Skeletal muscle satellite cell (primary cell): Measurements from ENCODE around the gene SMTNL1.
"Not testable (repeated sequence)": the region's sequence is repeated elsewhere in the genome, so short reads cannot be mapped to it uniquely, and the experiment has no call there.

ENCODE experiments used
- H3K27me3 ChIP-seq: 2 replicates; pipeline ENCODE4 v1.7.0; 2013; ENCODE audit warnings: low read length; ENCODE audit not compliant: control insufficient read depth, insufficient read depth
- H3K36me3 ChIP-seq: 2 replicates; pipeline ENCODE4 v1.7.0; 2013; ENCODE audit warnings: mild to moderate bottlenecking, control low read depth, low read length; ENCODE audit not compliant: insufficient read depth
- H3K4me1 ChIP-seq: 2 replicates; pipeline ENCODE4 v1.7.0; 2013; ENCODE audit warnings: low read length; ENCODE audit not compliant: control insufficient read depth, insufficient read depth
- H3K4me2 ChIP-seq: 2 replicates; pipeline ENCODE4 v1.7.0; 2013; ENCODE audit warnings: mild to moderate bottlenecking, low read length
- H3K4me3 ChIP-seq: 2 replicates; pipeline ENCODE4 v1.7.0; 2013; ENCODE audit warnings: low read length
- H3K9ac ChIP-seq: 2 replicates; pipeline ENCODE4 v1.7.0; 2013; ENCODE audit warnings: mild to moderate bottlenecking, low read depth, low read length, moderate library complexity
- H3K9me3 ChIP-seq: replicated peaks from 2 replicates; pipeline ENCODE4 v1.7.0; 2013; ENCODE audit warnings: mild to moderate bottlenecking, control low read depth, low read length

The SMTNL1 gene

DNA sequence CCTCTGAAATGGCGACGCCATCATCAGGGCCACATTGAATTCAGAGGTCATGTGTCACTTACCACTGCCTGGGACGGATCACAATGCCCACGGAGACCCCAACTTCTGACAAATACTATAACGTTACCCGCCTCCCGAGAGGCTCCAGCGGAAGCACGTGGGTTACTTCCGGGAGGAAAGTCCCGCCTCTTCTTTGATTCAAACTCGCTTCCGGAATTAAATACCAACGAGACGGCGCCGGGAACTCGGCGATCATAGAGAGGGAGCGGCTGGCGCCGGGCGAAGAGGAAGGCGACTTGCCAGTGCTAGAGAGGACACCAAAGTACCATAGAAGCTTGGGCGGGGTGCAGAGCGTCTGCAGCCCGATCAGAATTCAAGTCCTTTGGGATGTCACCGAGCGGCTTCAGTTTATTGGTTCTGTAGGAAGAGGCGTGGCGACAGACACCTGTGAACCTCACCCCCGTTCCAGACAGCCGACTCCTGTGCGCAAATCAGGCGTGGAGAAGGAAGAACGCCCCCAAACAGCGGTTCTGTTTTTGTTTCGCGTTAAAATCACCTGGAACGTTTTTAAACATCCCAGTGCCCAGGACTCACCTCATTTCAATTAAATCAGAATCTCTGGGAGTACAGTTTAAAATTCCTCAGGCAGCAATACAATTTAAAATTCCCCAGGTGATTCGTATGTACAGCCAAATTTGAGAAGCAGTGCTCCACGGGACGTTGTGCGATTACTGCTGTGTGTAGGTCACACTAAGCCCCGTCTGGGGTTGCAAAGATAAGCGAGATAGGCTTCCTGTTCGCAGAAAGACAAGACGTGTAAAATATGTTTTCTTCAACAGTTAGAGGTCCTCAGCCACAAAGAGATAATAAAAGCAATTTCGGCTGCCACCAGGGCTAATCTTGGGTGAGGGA lies 6.5 kb upstream of the SMTNL1 start, which contains the start of gene TIMM10:
TSS of gene TIMM10 (minus strand) at position 159 of the 912 bp plus-strand sequence. CDS start 565 bp downstream, outside the sequence.
- Histone ChIP-seq H3K4me3 (peak within 1 kb of the TSS; percentile 90), H3K4me1 (peaks cover 7% of the 10 kb centered on the region), H3K36me3 (peaks cover 8% of the 10 kb centered on the region), H3K9ac (peak within 1 kb of the TSS; percentile 93), H3K27me3 (peaks cover 9% of the 10 kb centered on the region), H3K9me3 (no peaks in the 10 kb centered on the region), H3K4me2 (peak within 1 kb of the TSS; percentile 89)

DNA sequence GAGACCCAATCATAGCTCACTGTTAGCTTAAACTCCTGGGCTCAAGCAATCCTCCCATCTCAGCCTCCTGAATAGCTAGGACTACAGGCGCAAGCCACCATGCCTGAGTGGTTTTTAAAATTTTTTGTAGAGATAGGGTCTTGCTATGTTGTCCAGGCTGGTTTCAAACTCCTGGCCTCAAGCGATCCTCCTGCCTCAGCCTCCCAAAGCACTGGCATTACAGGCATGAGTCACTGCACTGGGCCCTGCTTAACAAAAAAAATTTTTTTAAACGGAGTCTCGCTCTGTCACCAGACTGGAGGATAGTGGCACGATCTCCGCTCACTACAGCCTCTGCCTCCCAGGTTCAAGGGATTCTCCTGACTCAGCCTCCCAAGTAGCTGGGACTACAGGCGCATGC lies 2.9 kb upstream of the SMTNL1 start:
- not testable (repeated sequence) for H3K9me3 ChIP-seq, H3K36me3 ChIP-seq, H3K4me3 ChIP-seq, H3K4me2 ChIP-seq, H3K4me1 ChIP-seq, H3K9ac ChIP-seq
- peaks cover 36% of the 10 kb centered on the region for H3K27me3 ChIP-seq

DNA sequence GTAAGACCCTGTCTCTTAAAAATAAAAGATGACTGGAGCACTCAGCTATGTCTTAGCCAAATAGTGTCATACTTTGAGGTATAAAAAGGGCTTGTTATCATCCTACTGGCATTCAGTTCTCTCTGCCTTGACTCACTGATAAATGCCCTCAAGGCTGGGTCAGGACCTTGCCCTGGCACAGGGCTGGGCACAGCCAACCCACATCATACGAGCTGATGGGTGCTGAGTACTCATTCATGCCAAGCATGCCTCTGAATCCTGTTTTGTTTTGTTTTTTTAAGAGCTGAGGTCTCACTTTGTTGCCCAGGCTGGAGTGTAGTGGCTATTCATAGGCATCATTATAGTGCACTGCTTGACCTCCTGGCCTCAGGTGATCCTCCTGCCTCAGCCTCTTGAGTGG lies 1.9 kb downstream of the SMTNL1 start:
- no peaks in the 10 kb centered on the region for H3K9me3 ChIP-seq
- no peak overlapping the region for H3K9ac ChIP-seq
- no peak overlapping the region for H3K4me2 ChIP-seq
- no peak overlapping the region for H3K4me3 ChIP-seq
- H3K36me3 ChIP-seq, result no peaks in the 10 kb centered on the region
- no peaks in the 10 kb centered on the region for H3K4me1 ChIP-seq
- peaks cover 58% of the 10 kb centered on the region for H3K27me3 ChIP-seq

DNA sequence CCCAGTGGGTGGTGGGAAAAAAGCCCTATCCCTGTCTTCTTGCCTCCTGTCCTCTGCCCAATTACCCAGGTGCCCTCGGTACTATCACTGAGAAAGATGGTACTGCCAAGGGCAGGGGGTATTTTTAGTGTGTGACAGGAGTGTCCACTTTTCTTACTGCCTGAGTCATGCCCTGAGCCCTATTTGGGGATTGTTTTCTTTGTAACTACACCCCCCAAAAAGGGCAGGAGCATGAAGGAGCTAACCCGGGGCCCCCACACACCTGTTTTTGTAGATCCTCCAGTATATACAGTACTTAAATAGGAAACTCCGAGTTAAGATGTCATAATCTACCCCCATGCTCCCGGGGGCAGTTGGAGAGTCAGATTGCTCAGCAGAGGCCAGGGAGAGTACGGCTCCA lies 3.8 kb downstream of the SMTNL1 start:
- Histone ChIP-seq H3K9me3 (no peaks in the 10 kb centered on the region), H3K27me3 (peaks cover 46% of the 10 kb centered on the region), H3K4me2 (no peak overlapping the region), H3K9ac (no peak overlapping the region), H3K36me3 (no peaks in the 10 kb centered on the region), H3K4me1 (no peaks in the 10 kb centered on the region), H3K4me3 (no peak overlapping the region)

DNA sequence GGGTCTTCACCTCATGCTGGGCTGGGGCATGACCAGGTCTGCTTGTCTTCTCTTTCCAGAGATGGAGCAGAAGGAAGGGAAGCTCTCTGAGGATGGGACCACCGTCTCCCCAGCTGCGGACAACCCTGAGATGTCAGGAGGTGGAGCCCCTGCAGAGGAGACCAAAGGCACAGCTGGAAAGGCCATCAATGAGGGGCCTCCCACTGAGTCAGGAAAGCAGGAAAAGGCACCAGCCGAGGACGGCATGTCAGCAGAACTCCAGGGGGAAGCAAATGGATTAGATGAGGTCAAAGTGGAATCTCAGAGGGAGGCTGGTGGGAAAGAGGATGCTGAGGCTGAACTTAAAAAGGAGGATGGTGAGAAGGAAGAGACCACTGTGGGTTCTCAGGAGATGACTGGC lies 5.2 kb downstream of the SMTNL1 start:
- Histone ChIP-seq H3K9me3 (no peaks in the 10 kb centered on the region), H3K27me3 (peaks cover 35% of the 10 kb centered on the region), H3K9ac (no peak overlapping the region), H3K4me2 (no peak overlapping the region), H3K4me1 (no peaks in the 10 kb centered on the region), H3K4me3 (no peak overlapping the region), H3K36me3 (no peaks in the 10 kb centered on the region)

GRCh38 chr11:57543593-57543992 lies 6.2 kb downstream of the SMTNL1 start:
- Histone ChIP-seq H3K4me3 (no peak overlapping the region), H3K27me3 (peaks cover 26% of the 10 kb centered on the region), H3K4me1 (no peaks in the 10 kb centered on the region), H3K4me2 (no peak overlapping the region), H3K9ac (no peak overlapping the region), H3K36me3 (no peaks in the 10 kb centered on the region), H3K9me3 (no peaks in the 10 kb centered on the region)

- Histone ChIP-seq H3K4me1 (no peaks in the 10 kb centered on the region), H3K9ac (no peak overlapping the region), H3K4me2 (no peak overlapping the region), H3K27me3 (peaks cover 21% of the 10 kb centered on the region), H3K9me3 (no peaks in the 10 kb centered on the region), H3K4me3 (no peak overlapping the region), H3K36me3 (peaks cover under 1% of the 10 kb centered on the region)
These were observed 7.2 kb downstream of the SMTNL1 start for GRCh38 chr11:57544566-57544965.

DNA sequence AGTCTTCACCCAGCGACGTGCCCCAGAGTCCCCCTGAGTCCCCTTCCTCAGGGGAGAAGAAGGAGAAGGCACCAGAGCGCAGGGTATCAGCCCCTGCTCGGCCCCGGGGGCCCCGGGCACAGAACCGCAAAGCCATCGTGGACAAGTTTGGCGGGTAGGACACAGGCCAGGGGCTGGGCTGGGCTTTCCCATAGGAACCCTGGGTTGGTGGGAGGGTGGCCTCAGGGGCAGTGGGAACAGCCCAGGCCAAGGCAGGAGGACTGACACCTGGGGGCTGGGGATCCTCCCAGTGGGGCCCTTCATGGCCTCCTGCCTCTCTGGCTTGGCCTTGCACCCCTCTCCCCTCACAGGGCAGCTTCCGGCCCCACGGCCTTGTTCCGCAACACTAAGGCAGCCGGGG lies 8.5 kb downstream of the SMTNL1 start:
- H3K27me3 ChIP-seq, result peaks cover 16% of the 10 kb centered on the region
- peaks cover 5% of the 10 kb centered on the region for H3K36me3 ChIP-seq
- H3K4me2 ChIP-seq, result no peak overlapping the region
- no peaks in the 10 kb centered on the region for H3K4me1 ChIP-seq
- H3K9me3 ChIP-seq, result no peaks in the 10 kb centered on the region
- H3K9ac ChIP-seq, result no peak overlapping the region
- no peak overlapping the region for H3K4me3 ChIP-seq

DNA sequence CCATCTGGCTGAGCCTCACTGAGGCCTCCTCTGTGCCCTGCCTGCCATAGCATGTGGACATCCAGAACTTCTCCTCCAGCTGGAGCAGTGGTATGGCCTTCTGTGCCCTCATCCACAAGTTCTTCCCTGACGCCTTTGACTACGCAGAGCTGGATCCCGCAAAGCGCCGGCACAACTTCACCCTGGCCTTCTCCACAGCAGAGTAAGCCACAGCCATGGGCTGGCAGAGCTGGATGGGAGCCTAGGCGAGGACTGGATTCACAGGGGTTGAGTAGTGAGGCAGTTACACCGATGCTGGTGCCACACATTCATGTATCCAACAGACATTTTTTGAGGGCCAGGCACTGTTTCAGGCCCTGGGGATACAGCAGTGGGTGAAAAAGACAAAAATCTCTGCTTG lies 9.1 kb downstream of the SMTNL1 start:
- no peaks in the 10 kb centered on the region for H3K4me1 ChIP-seq
- no peak overlapping the region for H3K4me2 ChIP-seq
- peaks cover 16% of the 10 kb centered on the region for H3K27me3 ChIP-seq
- H3K4me3 ChIP-seq, result no peak overlapping the region
- H3K36me3 ChIP-seq, result peaks cover 5% of the 10 kb centered on the region
- H3K9ac ChIP-seq, result no peak overlapping the region
- no peaks in the 10 kb centered on the region for H3K9me3 ChIP-seq

DNA sequence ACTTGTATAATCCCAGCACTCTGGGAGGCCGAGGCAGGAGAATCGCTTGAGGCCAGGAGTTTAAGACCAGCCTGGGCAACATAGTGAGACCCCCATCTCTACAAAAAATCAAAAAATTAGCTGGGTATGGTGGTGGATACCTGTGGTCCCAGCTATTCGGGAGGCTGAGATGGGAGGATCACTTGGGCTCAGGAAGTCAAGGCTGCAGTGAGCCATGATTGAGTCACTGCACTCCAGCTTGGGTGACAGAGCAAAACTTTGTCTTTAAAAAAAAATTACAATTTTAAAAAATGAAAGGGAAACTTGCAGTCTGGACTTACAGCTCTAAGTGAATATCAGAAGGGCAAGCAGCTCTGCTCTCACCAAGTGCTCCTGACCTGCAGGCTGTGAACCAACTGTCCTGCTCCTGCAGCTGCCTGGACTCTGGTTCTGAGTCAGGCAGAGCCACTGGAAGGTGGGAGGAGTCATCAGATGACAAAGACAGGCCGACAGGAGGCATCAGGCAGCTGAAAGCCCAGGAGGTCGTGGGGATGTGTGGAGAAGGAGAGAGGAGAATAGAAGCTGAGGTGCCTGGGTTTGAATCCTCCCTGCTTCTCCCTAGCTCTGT lies 9.6 kb downstream of the SMTNL1 start:
- peaks cover 5% of the 10 kb centered on the region for H3K36me3 ChIP-seq
- no peak overlapping the region for H3K4me3 ChIP-seq
- peaks cover 16% of the 10 kb centered on the region for H3K27me3 ChIP-seq
- no peaks in the 10 kb centered on the region for H3K9me3 ChIP-seq
- H3K9ac ChIP-seq, result no peak overlapping the region
- no peaks in the 10 kb centered on the region for H3K4me1 ChIP-seq
- no peak overlapping the region for H3K4me2 ChIP-seq

GRCh38 chr11:57547854-57548377 lies 10.5 kb downstream of the SMTNL1 start:
- H3K4me1 ChIP-seq, result no peaks in the 10 kb centered on the region
- H3K36me3 ChIP-seq, result peaks cover 9% of the 10 kb centered on the region
- no peak overlapping the region for H3K4me3 ChIP-seq
- H3K4me2 ChIP-seq, result no peak overlapping the region
- H3K9me3 ChIP-seq, result no peaks in the 10 kb centered on the region
- no peak overlapping the region for H3K9ac ChIP-seq
- peaks cover 9% of the 10 kb centered on the region for H3K27me3 ChIP-seq
